OCI-LY1 (cell line): ENCODE results near the gene MACROD1.

Experiments
- H2AFZ ChIP-seq: fragments of 200-600 bp; sonication (generic), shearing (Covaris generic); 2 replicates; pipeline ENCODE4 v1.6.0; 2014; ENCODE audit warnings: antibody characterized with exemption, mild to moderate bottlenecking, low read length
- H3F3A ChIP-seq: fragments of 200-600 bp; sonication (generic), shearing (Covaris generic); 2 replicates; pipeline ENCODE4 v1.6.0; 2014; ENCODE audit warnings: mild to moderate bottlenecking, antibody characterized with exemption, low read length, moderate library complexity; ENCODE audit not compliant: insufficient read depth
- H3K27ac ChIP-seq: fragments of 200-600 bp; sonication (generic); 2 replicates; pipeline ENCODE4 v1.5.1; 2014; ENCODE audit warnings: low read length, mixed run types, mild to moderate bottlenecking, low read depth; ENCODE audit not compliant: poor library complexity, severe bottlenecking
- H3K27me3 ChIP-seq: fragments of 200-600 bp; sonication (generic); 2 replicates; pipeline ENCODE4 v1.6.0; 2014; ENCODE audit warnings: antibody characterized with exemption, mild to moderate bottlenecking, low read length, moderate library complexity; ENCODE audit not compliant: insufficient read depth
- H3K36me3 ChIP-seq: fragments of 200-600 bp; sonication (generic); 2 replicates; pipeline ENCODE4 v1.6.1; 2014; ENCODE audit warnings: mild to moderate bottlenecking, antibody characterized with exemption, low read length, moderate library complexity, mixed read lengths; ENCODE audit not compliant: insufficient read depth
- H3K4me1 ChIP-seq: fragments of 200-600 bp; sonication (generic); 2 replicates; pipeline ENCODE4 v1.5.1; 2014; ENCODE audit warnings: mild to moderate bottlenecking, low read length, moderate library complexity; ENCODE audit not compliant: insufficient read depth, severe bottlenecking
- H3K4me2 ChIP-seq: fragments of 200-600 bp; sonication (generic), shearing (Covaris generic); 2 replicates; pipeline ENCODE4 v1.6.1; 2014; ENCODE audit warnings: low read length
- H3K4me3 ChIP-seq: fragments of 200-600 bp; sonication (generic); 2 replicates; pipeline ENCODE4 v1.5.1; 2014; ENCODE audit warnings: low read length, low read depth, mild to moderate bottlenecking, mixed read lengths; ENCODE audit not compliant: poor library complexity, severe bottlenecking
- H3K79me2 ChIP-seq: fragments of 200-600 bp; shearing (Covaris generic); 2 replicates; pipeline ENCODE4 v1.6.1; 2016; ENCODE audit warnings: mixed run types, low read length, mixed read lengths; ENCODE audit not compliant: insufficient read depth
- H3K9ac ChIP-seq: fragments of 200-600 bp; sonication (generic), shearing (Covaris generic); 2 replicates; pipeline ENCODE4 v1.6.1; 2014; ENCODE audit warnings: mild to moderate bottlenecking, low read length, mixed read lengths
- H3K9me2 ChIP-seq: fragments of 200-600 bp; sonication (generic), shearing (Covaris generic); 2 replicates; pipeline ENCODE4 v1.6.1; 2014; ENCODE audit warnings: low read depth, mild to moderate bottlenecking, low read length, mixed read lengths
- H3K9me3 ChIP-seq: fragments of 200-600 bp; shearing (Covaris generic); 2 replicates; pipeline ENCODE4 v1.6.1; 2014; ENCODE audit warnings: low read length, mixed read lengths
- H4K20me1 ChIP-seq: fragments of 200-600 bp; sonication (generic), shearing (Covaris generic); 2 replicates; pipeline ENCODE4 v1.6.0; 2016; ENCODE audit warnings: mild to moderate bottlenecking, low read length; ENCODE audit not compliant: insufficient read depth
- CTCF ChIP-seq: fragments of 200-600 bp; sonication (generic), shearing (Covaris generic); IDR thresholded peaks from 2 replicates; pipeline ENCODE4 v1.5.1; 2017; ENCODE audit warnings: mild to moderate bottlenecking, antibody characterized with exemption, low read length, moderate library complexity, mixed read lengths
- EZH2 ChIP-seq: fragments of 200-600 bp; sonication (generic), shearing (Covaris generic); IDR thresholded peaks from 2 replicates; pipeline ENCODE4 v1.8.0; 2017; ENCODE audit warnings: borderline replicate concordance, mixed run types, mild to moderate bottlenecking, antibody characterized with exemption, low read length, moderate library complexity, mixed read lengths

Gene MACROD1

GRCh38 chr11:64032050-64032449 lies 133.9 kb downstream of the MACROD1 start:
- no peaks in the 10 kb centered on the region for H3K36me3 ChIP-seq
- no peak overlapping the region for H3K4me3 ChIP-seq
- H3K9me2 ChIP-seq, result no peaks in the 10 kb centered on the region
- no peak overlapping the region for H2AFZ ChIP-seq
- peaks cover 13% of the 10 kb centered on the region; the same call in 1 of the 2 replicates for H3K27me3 ChIP-seq
- no peaks in the 10 kb centered on the region for H3K4me1 ChIP-seq
- no peaks in the 10 kb centered on the region for H3K79me2 ChIP-seq
- TF ChIP-seq CTCF, result no peak
- no peak for TF ChIP-seq EZH2
- no peak overlapping the region for H3K9ac ChIP-seq
- H3K9me3 ChIP-seq, result no peaks in the 10 kb centered on the region
- H3F3A ChIP-seq, result no peaks in the 10 kb centered on the region
- no peak overlapping the region for H3K27ac ChIP-seq
- H3K4me2 ChIP-seq, result no peak overlapping the region
- no peaks in the 10 kb centered on the region for H4K20me1 ChIP-seq

GRCh38 chr11:64031001-64031400 lies 134.9 kb downstream of the MACROD1 start:
- Histone ChIP-seq H3K9ac (no peak overlapping the region), H3K27ac (no peak overlapping the region), H3K4me3 (no peak overlapping the region), H2AFZ (no peak overlapping the region), H3F3A (no peaks in the 10 kb centered on the region), H4K20me1 (no peaks in the 10 kb centered on the region), H3K27me3 (peaks cover 17% of the 10 kb centered on the region; the same call in 1 of the 2 replicates), H3K79me2 (no peaks in the 10 kb centered on the region), H3K36me3 (no peaks in the 10 kb centered on the region), H3K4me2 (no peak overlapping the region), H3K9me3 (no peaks in the 10 kb centered on the region), H3K9me2 (no peaks in the 10 kb centered on the region), H3K4me1 (no peaks in the 10 kb centered on the region)
- no peak for TF ChIP-seq EZH2
- no peak for TF ChIP-seq CTCF

GRCh38 chr11:64029773-64030172 lies 136.1 kb downstream of the MACROD1 start:
- Histone ChIP-seq H3K9me3 (no peaks in the 10 kb centered on the region), H3K79me2 (no peaks in the 10 kb centered on the region), H3F3A (no peaks in the 10 kb centered on the region), H4K20me1 (no peaks in the 10 kb centered on the region), H3K9ac (no peak overlapping the region), H3K4me1 (no peaks in the 10 kb centered on the region), H3K4me3 (no peak overlapping the region), H3K4me2 (no peak overlapping the region), H3K36me3 (no peaks in the 10 kb centered on the region), H3K27ac (no peak overlapping the region), H2AFZ (no peak overlapping the region), H3K27me3 (peaks cover 17% of the 10 kb centered on the region; the same call in 1 of the 2 replicates), H3K9me2 (no peaks in the 10 kb centered on the region)
- TF ChIP-seq EZH2, result no peak
- no peak for TF ChIP-seq CTCF
